ENCODE results near the gene POU1F1.
A peak's percentile ranks its signal among the peaks of the same experiment; 100 is the strongest.
"Not testable (repeated sequence)": the region's sequence is repeated elsewhere in the genome, so short reads cannot be mapped to it uniquely, and the experiment has no call there.

Gene POU1F1

DNA sequence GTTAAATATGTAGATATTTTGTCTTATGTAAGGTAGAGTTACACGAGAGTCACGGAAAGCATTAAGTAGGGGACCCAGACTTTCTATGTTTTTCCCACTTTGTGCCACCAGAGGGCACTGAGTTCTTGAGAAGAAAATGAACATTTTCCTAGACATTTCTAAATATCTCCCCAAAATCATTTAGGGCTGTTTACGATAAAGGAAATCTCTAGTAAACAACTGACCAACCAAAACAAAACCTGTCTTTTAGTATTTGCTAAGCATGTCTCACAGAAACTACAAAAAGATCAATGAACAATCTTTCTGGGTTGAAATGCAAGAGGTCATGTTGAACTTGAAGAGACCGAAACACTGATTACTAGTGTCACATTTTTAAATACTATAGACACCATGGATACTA, 16.1 kb downstream of the POU1F1 start:
- H3K4me3 ChIP-seq (ENCODE audit: low read depth, low read length) = peak overlapping the region; percentile 25
- peak; percentile 81 for DNase-seq (ENCODE audit: low read depth)
- TF ChIP-seq, protein P1, sequence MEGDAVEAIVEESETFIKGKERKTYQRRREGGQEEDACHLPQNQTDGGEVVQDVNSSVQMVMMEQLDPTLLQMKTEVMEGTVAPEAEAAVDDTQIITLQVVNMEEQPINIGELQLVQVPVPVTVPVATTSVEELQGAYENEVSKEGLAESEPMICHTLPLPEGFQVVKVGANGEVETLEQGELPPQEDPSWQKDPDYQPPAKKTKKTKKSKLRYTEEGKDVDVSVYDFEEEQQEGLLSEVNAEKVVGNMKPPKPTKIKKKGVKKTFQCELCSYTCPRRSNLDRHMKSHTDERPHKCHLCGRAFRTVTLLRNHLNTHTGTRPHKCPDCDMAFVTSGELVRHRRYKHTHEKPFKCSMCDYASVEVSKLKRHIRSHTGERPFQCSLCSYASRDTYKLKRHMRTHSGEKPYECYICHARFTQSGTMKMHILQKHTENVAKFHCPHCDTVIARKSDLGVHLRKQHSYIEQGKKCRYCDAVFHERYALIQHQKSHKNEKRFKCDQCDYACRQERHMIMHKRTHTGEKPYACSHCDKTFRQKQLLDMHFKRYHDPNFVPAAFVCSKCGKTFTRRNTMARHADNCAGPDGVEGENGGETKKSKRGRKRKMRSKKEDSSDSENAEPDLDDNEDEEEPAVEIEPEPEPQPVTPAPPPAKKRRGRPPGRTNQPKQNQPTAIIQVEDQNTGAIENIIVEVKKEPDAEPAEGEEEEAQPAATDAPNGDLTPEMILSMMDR (conservative IDR thresholded peaks at IDR 0.05; ENCODE audit: low read depth, low read length) = peak; percentile 64

DNA sequence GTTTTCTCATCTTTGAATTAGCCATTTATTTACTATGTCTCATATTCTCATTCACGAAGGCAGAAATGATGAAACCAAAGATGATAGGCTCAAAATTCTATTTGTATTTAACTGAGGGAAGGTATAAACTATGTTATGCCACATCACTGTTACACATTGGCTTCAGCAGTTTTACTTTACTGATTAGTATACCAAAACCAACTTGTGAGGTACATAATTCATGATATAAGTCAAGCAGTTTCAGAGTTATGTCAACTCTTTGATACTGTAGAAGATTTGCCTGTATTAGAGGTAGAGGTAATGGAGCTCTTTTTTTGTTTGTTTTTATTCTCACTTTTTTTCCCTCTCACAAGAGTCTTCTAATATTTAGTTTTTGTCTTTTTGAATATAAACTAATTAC, 26.4 kb downstream of the POU1F1 start:
- H3K4me3 ChIP-seq (ENCODE audit: low read depth, low read length) = no peak overlapping the region
- no peak for DNase-seq (ENCODE audit: low read depth)
- TF ChIP-seq, protein P1 (conservative IDR thresholded peaks at IDR 0.05; ENCODE audit: low read depth, low read length) = no peak

DNA sequence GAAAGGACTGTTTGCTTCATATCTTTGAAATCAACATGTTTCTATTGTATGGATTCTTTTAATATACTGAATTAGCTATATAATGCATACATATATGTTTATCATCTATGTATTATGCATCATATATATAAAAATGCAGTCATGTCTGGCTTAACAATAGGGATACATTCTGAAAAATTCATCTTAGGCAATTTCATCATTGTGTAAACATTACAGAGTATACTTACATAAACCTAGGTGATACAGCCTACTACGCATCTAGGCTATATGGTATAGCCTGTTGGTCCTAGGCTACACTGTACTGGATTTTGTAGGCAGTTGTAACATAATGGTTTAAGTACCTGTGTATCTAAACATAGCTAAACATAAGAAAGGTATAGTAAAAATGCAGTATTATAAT, 27.6 kb downstream of the POU1F1 start:
- TF ChIP-seq, protein P1 (conservative IDR thresholded peaks at IDR 0.05; ENCODE audit: low read depth, low read length) = no peak
- no peak overlapping the region for H3K4me3 ChIP-seq (ENCODE audit: low read depth, low read length)
- DNase-seq (ENCODE audit: low read depth) = no peak

DNA sequence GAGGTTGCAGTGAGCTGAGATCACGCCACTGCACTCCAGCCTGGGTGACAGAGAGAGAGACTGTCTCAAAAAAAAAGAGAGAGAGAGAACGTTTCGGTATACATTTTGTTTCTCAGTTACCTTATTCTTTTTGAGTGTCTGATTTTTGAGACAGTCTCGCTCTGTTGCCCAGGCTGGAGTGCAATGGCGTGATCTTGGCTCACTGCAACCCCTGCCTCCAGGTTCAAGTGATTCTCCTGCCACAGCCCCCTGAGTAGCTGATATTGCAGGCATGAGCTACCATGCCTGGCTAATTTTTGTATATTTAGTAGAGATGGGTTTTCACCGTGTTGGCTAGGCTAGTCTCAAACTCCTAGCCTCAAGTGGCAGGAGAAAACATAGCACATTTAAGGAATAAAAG, 28.2 kb downstream of the POU1F1 start:
- not testable (repeated sequence) for DNase-seq (ENCODE audit: low read depth); H3K4me3 ChIP-seq (ENCODE audit: low read depth, low read length)

DNA sequence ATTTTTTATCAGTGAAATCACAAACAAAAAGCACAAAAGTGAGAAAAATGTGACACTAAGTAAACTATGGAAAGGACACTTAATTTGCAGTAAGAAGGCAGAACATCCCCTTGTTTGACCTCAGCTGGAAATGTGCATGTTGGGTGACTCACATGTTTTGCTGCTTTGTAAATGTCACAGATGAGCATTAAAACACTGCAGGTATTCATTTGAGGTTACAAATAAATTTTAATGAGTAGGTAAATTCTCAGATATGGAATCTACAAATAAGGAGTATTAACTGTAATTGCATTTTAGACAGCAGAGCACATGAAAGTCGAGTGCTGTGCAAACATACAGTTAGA, 29.0 kb downstream of the POU1F1 start:
- TF ChIP-seq, protein P1 (conservative IDR thresholded peaks at IDR 0.05; ENCODE audit: low read depth, low read length) = no peak
- peak; percentile 36 for DNase-seq (ENCODE audit: low read depth)
- no peak overlapping the region for H3K4me3 ChIP-seq (ENCODE audit: low read depth, low read length)

GRCh38 chr3:87246662-87247429, 29.5 kb downstream of the POU1F1 start:
- TF ChIP-seq, protein P1 (conservative IDR thresholded peaks at IDR 0.05; ENCODE audit: low read depth, low read length) = no peak
- no peak overlapping the region for H3K4me3 ChIP-seq (ENCODE audit: low read depth, low read length)
- no peak for DNase-seq (ENCODE audit: low read depth)

GRCh38 chr3:87236093-87236492, 40.3 kb downstream of the POU1F1 start:
- DNase-seq (ENCODE audit: low read depth) = no peak
- no peak overlapping the region for H3K4me3 ChIP-seq (ENCODE audit: low read depth, low read length)
- TF ChIP-seq, protein P1 (conservative IDR thresholded peaks at IDR 0.05; ENCODE audit: low read depth, low read length) = no peak
